Stimulated activated CD4-positive, alpha-beta T cell treated with anti-CD3 and anti-CD28 coated beads, TNF-alpha, amount 100 ng/mL, for 1 hour (primary cell): ENCODE data around the gene GAL3ST2.
"Not testable (repeated sequence)": the region's sequence is repeated elsewhere in the genome, so short reads cannot be mapped to it uniquely, and the experiment has no call there.

Source experiments
- DNase-seq, 3 donors: peaks; one replicate each; pipeline ENCODE4 v3.0.0-alpha.2; 2020; ENCODE audit warnings: low read depth in 3 of 3, low spot score in 1 of 3

Gene GAL3ST2

GRCh38 chr2:241791385-241791784 lies 14.8 kb downstream of the GAL3ST2 start:
- not testable (repeated sequence) for DNase-seq

GRCh38 chr2:241793385-241793784 lies 16.8 kb downstream of the GAL3ST2 start:
- no peak for DNase-seq

GRCh38 chr2:241794250-241794823 lies 17.7 kb downstream of the GAL3ST2 start:
- DNase-seq = no peak

- no peak for DNase-seq
Measured at GRCh38 chr2:241795021-241795999, 18.7 kb downstream of the GAL3ST2 start.

GRCh38 chr2:241796209-241796608 lies 19.6 kb downstream of the GAL3ST2 start:
- no peak for DNase-seq

GRCh38 chr2:241796610-241797138 lies 20.1 kb downstream of the GAL3ST2 start:
- no peak for DNase-seq

GRCh38 chr2:241797441-241798080 lies 20.9 kb downstream of the GAL3ST2 start:
- no peak for DNase-seq

- no peak for DNase-seq
Measured at GRCh38 chr2:241798081-241798630, 21.5 kb downstream of the GAL3ST2 start.

GRCh38 chr2:241798631-241799521 lies 22.3 kb downstream of the GAL3ST2 start:
- DNase-seq = no peak

- no peak for DNase-seq
Measured at GRCh38 chr2:241799522-241800197, 23.0 kb downstream of the GAL3ST2 start.

GRCh38 chr2:241800198-241800903 lies 23.7 kb downstream of the GAL3ST2 start:
- DNase-seq = not testable (repeated sequence)

- DNase-seq = no peak
Measured at GRCh38 chr2:241801611-241802420, 25.2 kb downstream of the GAL3ST2 start.

- no peak for DNase-seq
Measured at GRCh38 chr2:241802421-241803318, 26.0 kb downstream of the GAL3ST2 start.

- DNase-seq = peak in 1 of 3 donors; percentile 25
Measured at GRCh38 chr2:241803387-241804325, 27.0 kb downstream of the GAL3ST2 start.

- DNase-seq = no peak
Measured at GRCh38 chr2:241804326-241805229, 28.0 kb downstream of the GAL3ST2 start.
